SU-DHL-6 (cell line): ENCODE measurements around the gene CRIP2.

Experiments used
- CTCF ChIP-seq: fragments of 200-600 bp; sonication (generic); IDR thresholded peaks from one replicate; pipeline ENCODE4 v1.5.1; 2017; ENCODE audit warnings: antibody characterized with exemption, mild to moderate bottlenecking, low read length, moderate library complexity; ENCODE audit not compliant: insufficient read depth, poor library complexity, severe bottlenecking
- EZH2phosphoT487 ChIP-seq: fragments of 200-600 bp; sonication (generic), shearing (Covaris generic); conservative IDR thresholded peaks from 2 replicates; pipeline ENCODE4 v1.6.1; 2018; ENCODE audit warnings: mild to moderate bottlenecking, antibody characterized with exemption, low read length, moderate library complexity, mixed read lengths

- TF ChIP-seq CTCF = no peak
- TF ChIP-seq EZH2phosphoT487 = no peak
Observed at GRCh38 chr14:105499256-105500035, 24.8 kb downstream of the CRIP2 start.
